GM12874 (cell line): ENCODE data around the gene METAP2.

Experiments used
- CTCF ChIP-seq: IDR thresholded peaks from 2 replicates; pipeline ENCODE4 v1.5.1; 2011; ENCODE audit warnings: low read depth, mild to moderate bottlenecking, control low read depth, low read length, moderate library complexity; ENCODE audit not compliant: insufficient read depth

Gene METAP2

GRCh38 chr12:95513599-95513998, 39.6 kb downstream of the METAP2 start:
- TF ChIP-seq CTCF = no peak

- TF ChIP-seq CTCF = no peak
These were observed 41.2 kb downstream of the METAP2 start for GRCh38 chr12:95515197-95515596.

- no peak for TF ChIP-seq CTCF
These were observed 42.8 kb downstream of the METAP2 start for GRCh38 chr12:95516757-95517156.

GRCh38 chr12:95517246-95517645, 43.3 kb downstream of the METAP2 start:
- no peak for TF ChIP-seq CTCF

- TF ChIP-seq CTCF = no peak
These were observed 45.0 kb downstream of the METAP2 start for GRCh38 chr12:95518944-95519343.

GRCh38 chr12:95520816-95521215, 46.9 kb downstream of the METAP2 start:
- no peak for TF ChIP-seq CTCF

GRCh38 chr12:95522692-95523091, 48.7 kb downstream of the METAP2 start:
- no peak for TF ChIP-seq CTCF

- TF ChIP-seq CTCF = no peak
These were observed 54.5 kb downstream of the METAP2 start for GRCh38 chr12:95528431-95528830.
